Endodermal cell (in vitro differentiated cells): ENCODE measurements around the gene PRXL2C. TPM values are rescaled to one million over a fixed set of nuclear protein-coding genes. Genes with fewer than 3 reads are reported as not detected.

ENCODE experiments used
- DNase-seq: peaks from one replicate; pipeline ENCODE4 v3.0.0-alpha.2; 2017
- H3K27ac ChIP-seq: 2 replicates; pipeline ENCODE4 v1.5.1; 2013; ENCODE audit warnings: mild to moderate bottlenecking, low read depth, low read length, moderate library complexity
- H3K27me3 ChIP-seq: 2 replicates; pipeline ENCODE4 v1.6.1; 2013; ENCODE audit warnings: mild to moderate bottlenecking, low read length, moderate library complexity; ENCODE audit not compliant: insufficient read depth, control insufficient read depth, poor library complexity, severe bottlenecking
- H3K36me3 ChIP-seq: 2 replicates; pipeline ENCODE4 v1.7.0; 2013; ENCODE audit warnings: mild to moderate bottlenecking, low read length, moderate library complexity; ENCODE audit not compliant: control insufficient read depth, insufficient read depth
- H3K4me1 ChIP-seq: one replicate; pipeline ENCODE4 v1.7.0; 2013; ENCODE audit warnings: low read length; ENCODE audit not compliant: control insufficient read depth, insufficient read depth
- H3K4me3 ChIP-seq: 2 replicates; pipeline ENCODE4 v1.5.1; 2013; ENCODE audit warnings: mild to moderate bottlenecking, low read length, moderate library complexity
- H3K9ac ChIP-seq: 2 replicates; pipeline ENCODE4 v1.6.1; 2013; ENCODE audit warnings: mild to moderate bottlenecking, low read length, moderate library complexity; ENCODE audit not compliant: poor library complexity, severe bottlenecking; ENCODE audit errors: extremely low read depth
- H3K9me3 ChIP-seq: 2 replicates; pipeline ENCODE4 v1.6.1; 2013; ENCODE audit warnings: mild to moderate bottlenecking, low read length, moderate library complexity; ENCODE audit not compliant: control insufficient read depth
- H3K27ac Mint-ChIP-seq: 2 replicates; pipeline ENCODE4 v1.8.0; 2020; ENCODE audit warnings: mixed read lengths
- H3K27me3 Mint-ChIP-seq: 2 replicates; pipeline ENCODE4 v1.8.0; 2021; ENCODE audit warnings: mild to moderate bottlenecking, mixed read lengths; ENCODE audit not compliant: insufficient read depth
- H3K36me3 Mint-ChIP-seq: 2 replicates; pipeline ENCODE4 v1.8.0; 2020; ENCODE audit warnings: low read depth, mixed read lengths
- H3K4me1 Mint-ChIP-seq: 2 replicates; pipeline ENCODE4 v1.8.0; 2020; ENCODE audit warnings: mixed read lengths
- H3K4me3 Mint-ChIP-seq: 2 replicates; pipeline ENCODE4 v1.8.0; 2020; ENCODE audit warnings: mild to moderate bottlenecking, moderate library complexity, mixed read lengths
- H3K9me3 Mint-ChIP-seq: 2 replicates; pipeline ENCODE4 v1.8.0; 2020; ENCODE audit warnings: mild to moderate bottlenecking, mixed read lengths
- WGBS, 2 experiments: methylation state at CpG; one replicate each; pipeline versions ENCODE4 v1.1.5 to v1.1.7; 2013; ENCODE audit warnings: missing lambda C conversion rate in 2 of 2, mixed read lengths in 1 of 2; ENCODE audit not compliant: insufficient coverage in 1 of 2, insufficient read length in 1 of 2; 5-methylcytosine and 5-hydroxymethylcytosine counted together
- total RNA-seq, 2 donors: library from RNA; stranded (reverse); fragmentation: NEBNext Ultra II Directional in 1 of 2; extraction: Animal tissue kit (Norgen Biotek cat#: 25700) in 1 of 2; gene quantifications; 2 replicates in 1 of 2; 3 replicates in 1 of 2; pipeline ENCODE4 v1.2.1, GENCODE V29; 2021
- TF ChIP-seq, protein P1 (sequence below): fragments of 200-600 bp; sonication (generic); conservative IDR thresholded peaks from 2 replicates; pipeline ENCODE4 v1.5.0; 2021; ENCODE audit warnings: antibody characterized with exemption, mild to moderate bottlenecking

Gene PRXL2C
- total RNA-seq, 2 donors from 2014 or later, result 2.5 to 4.9 TPM

DNA sequence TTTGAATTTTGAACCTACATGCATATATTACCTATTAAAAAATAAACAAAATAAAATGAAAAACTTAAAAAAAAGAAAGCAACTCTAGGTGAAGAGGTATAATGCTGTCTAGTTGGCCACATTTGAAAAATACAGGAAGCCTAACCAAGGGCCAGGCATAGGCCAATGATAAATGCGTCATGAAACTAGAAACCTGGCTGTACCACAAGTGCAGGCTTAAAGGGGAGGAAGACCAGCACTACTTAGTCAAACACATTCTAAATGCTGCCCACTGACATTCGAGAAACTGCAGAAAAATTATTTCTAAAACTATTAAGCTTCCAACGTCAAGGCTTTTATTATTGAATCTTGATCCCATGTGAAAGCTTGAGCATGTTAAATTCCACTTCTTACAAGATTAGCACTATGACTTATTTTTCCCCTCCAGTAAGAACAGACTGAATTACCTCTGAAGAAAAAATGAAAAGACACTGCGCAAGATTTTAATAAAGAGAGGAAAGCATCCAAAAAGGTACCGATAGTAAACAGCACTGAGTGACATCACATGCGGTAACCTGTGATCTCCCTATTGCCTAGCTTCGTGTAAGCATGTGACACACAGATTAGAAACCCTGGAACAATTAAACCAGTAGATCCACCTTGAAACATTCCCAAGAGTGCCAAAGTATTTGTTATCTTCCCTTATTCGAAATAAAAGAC lies 51.7 kb downstream of the PRXL2C start:
- TF ChIP-seq, protein P1, sequence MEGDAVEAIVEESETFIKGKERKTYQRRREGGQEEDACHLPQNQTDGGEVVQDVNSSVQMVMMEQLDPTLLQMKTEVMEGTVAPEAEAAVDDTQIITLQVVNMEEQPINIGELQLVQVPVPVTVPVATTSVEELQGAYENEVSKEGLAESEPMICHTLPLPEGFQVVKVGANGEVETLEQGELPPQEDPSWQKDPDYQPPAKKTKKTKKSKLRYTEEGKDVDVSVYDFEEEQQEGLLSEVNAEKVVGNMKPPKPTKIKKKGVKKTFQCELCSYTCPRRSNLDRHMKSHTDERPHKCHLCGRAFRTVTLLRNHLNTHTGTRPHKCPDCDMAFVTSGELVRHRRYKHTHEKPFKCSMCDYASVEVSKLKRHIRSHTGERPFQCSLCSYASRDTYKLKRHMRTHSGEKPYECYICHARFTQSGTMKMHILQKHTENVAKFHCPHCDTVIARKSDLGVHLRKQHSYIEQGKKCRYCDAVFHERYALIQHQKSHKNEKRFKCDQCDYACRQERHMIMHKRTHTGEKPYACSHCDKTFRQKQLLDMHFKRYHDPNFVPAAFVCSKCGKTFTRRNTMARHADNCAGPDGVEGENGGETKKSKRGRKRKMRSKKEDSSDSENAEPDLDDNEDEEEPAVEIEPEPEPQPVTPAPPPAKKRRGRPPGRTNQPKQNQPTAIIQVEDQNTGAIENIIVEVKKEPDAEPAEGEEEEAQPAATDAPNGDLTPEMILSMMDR, result no peak
- Histone ChIP-seq H3K4me3 (no peak overlapping the region), H3K27me3 (no peaks in the 10 kb centered on the region), H3K9ac (no peak overlapping the region), H3K27ac (no peak overlapping the region), H3K36me3 (no peaks in the 10 kb centered on the region), H3K9me3 (no peaks in the 10 kb centered on the region), H3K4me1 (no peaks in the 10 kb centered on the region)
- peaks cover 4% of the 10 kb centered on the region for H3K9me3 Mint-ChIP-seq
- H3K36me3 Mint-ChIP-seq, result peaks cover 10% of the 10 kb centered on the region
- 95% methylated on average over 8 of the region's 8 CpGs for WGBS, 2 experiments
- peaks cover 6% of the 10 kb centered on the region for H3K4me1 Mint-ChIP-seq
- H3K27me3 Mint-ChIP-seq, result no peaks in the 10 kb centered on the region
- H3K27ac Mint-ChIP-seq, result peak overlapping the region; percentile 4
- H3K4me3 Mint-ChIP-seq, result no peak overlapping the region
- DNase-seq, result no peak

DNA sequence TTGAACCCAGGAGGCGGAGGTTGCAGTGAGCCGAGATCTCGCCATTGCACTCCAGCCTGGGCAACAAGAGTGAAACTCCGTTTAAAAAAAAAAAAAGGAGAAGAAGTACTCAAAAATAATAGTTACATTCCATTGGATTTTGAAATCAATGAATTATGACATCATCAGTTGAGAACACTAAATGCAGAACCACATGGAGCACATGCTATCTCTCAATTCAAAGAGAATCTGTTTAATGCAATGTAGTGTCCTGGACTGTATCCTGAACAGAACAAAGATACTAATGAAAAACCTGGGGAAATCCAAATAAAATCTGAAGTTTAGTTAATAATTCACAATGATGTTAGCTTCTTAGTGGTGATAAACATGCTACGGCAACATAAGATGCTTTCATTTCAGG lies 55.8 kb downstream of the PRXL2C start:
- H3K4me1 ChIP-seq, result no peaks in the 10 kb centered on the region
- no peak overlapping the region for H3K4me3 ChIP-seq
- H3K4me1 Mint-ChIP-seq, result peaks cover 6% of the 10 kb centered on the region
- no peak overlapping the region for H3K9ac ChIP-seq
- H3K9me3 Mint-ChIP-seq, result peaks cover 4% of the 10 kb centered on the region
- H3K36me3 Mint-ChIP-seq, result peaks cover 10% of the 10 kb centered on the region
- no peaks in the 10 kb centered on the region for H3K27me3 ChIP-seq
- H3K27ac Mint-ChIP-seq, result no peak overlapping the region
- WGBS, 2 experiments, result 90 to 98% methylated on average over 2 to 5 of the region's 5 CpGs
- no peak for DNase-seq
- H3K9me3 ChIP-seq, result no peaks in the 10 kb centered on the region
- TF ChIP-seq, protein P1, result no peak
- no peak overlapping the region for H3K27ac ChIP-seq
- no peaks in the 10 kb centered on the region for H3K36me3 ChIP-seq
- H3K4me3 Mint-ChIP-seq, result no peak overlapping the region
- H3K27me3 Mint-ChIP-seq, result no peaks in the 10 kb centered on the region

DNA sequence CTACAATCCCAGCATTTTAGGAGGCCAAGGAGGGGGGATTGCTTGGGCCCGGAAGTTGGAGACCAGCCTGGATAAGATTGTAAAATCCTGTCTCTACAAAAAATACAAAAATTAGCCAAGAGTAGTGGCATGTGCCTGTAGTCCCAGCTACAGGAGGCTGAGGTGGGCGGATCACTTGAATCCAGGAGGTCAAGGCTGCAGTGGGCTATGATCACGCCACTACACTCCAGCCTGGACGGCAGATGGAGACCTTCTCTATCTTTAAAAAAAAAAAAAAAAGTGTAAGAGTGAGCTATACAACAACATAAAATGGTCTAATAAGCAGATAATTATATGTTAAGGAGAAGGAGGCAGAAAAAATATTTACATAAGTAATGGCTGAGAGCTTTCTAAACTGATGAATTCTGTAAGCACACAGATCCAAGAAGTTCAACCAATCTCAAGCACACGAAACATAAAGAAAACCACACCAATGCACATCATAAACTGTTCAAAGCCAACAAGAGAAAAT lies 58.5 kb downstream of the PRXL2C start:
- no peaks in the 10 kb centered on the region for H3K9me3 ChIP-seq
- no peaks in the 10 kb centered on the region for H3K27me3 ChIP-seq
- H3K36me3 Mint-ChIP-seq, result peaks cover 6% of the 10 kb centered on the region
- H3K27me3 Mint-ChIP-seq, result no peaks in the 10 kb centered on the region
- no peak overlapping the region for H3K27ac Mint-ChIP-seq
- TF ChIP-seq, protein P1, result no peak
- WGBS, 2 experiments, result 99% methylated on average over 4 of the region's 5 CpGs; no CpG with 5 or more reads in 1 of the 2 experiments
- no peak overlapping the region for H3K27ac ChIP-seq
- H3K9ac ChIP-seq, result no peak overlapping the region
- DNase-seq, result no peak
- H3K9me3 Mint-ChIP-seq, result no peaks in the 10 kb centered on the region
- H3K36me3 ChIP-seq, result no peaks in the 10 kb centered on the region
- no peaks in the 10 kb centered on the region for H3K4me1 ChIP-seq
- H3K4me1 Mint-ChIP-seq, result no peaks in the 10 kb centered on the region
- no peak overlapping the region for H3K4me3 Mint-ChIP-seq
- H3K4me3 ChIP-seq, result no peak overlapping the region

Other genes with a start within 250 kb of the PRXL2C start
- gene ZNF367, start 236.9 kb downstream of the PRXL2C start, total RNA-seq, result 10 to 100 TPM in 1 of 2 donors, 1 to 10 TPM in 1; 7.7 to 10.6 TPM
- gene HABP4, start 205.1 kb downstream of the PRXL2C start, total RNA-seq, result 10 to 100 TPM in 1 of 2 donors, 1 to 10 TPM in 1; 10.0 to 12.1 TPM
- 10 to 100 TPM; 47.5 to 48.3 TPM for gene CDC14B, start 35.5 kb downstream of the PRXL2C start, total RNA-seq
- gene ZNF510, start 122.8 kb upstream of the PRXL2C start, total RNA-seq, result 10 to 100 TPM; 15.8 to 18.2 TPM
- gene ZNF782, start 199.2 kb upstream of the PRXL2C start, total RNA-seq, result 1 to 10 TPM; 7.3 to 9.1 TPM